Mucosa of descending colon (tissue), 3 donors: ENCODE measurements around the gene SYNPR. TPM values are rescaled to one million over a fixed set of nuclear protein-coding genes. Genes with fewer than 3 reads are reported as not detected.
A peak's percentile ranks its signal among the peaks of the same experiment; 100 is the strongest.
"Not testable (repeated sequence)": the region's sequence is repeated elsewhere in the genome, so short reads cannot be mapped to it uniquely, and the experiment has no call there.

Experiments used
- ATAC-seq: fragments of 200-7000 bp; cut with Tn5 transposase; one replicate; pipeline ENCODE4 v1.9.1; 2020; ENCODE audit warnings: mild to moderate bottlenecking, moderate library complexity
- DNase-seq, 3 donors: peaks; one replicate each; pipeline ENCODE4 v3.0.0-alpha.2; 2020
- H3K36me3 ChIP-seq: fragments of 200-600 bp; one replicate; pipeline ENCODE4 v1.8.0; 2021; ENCODE audit warnings: low read depth, mild to moderate bottlenecking
- H3K4me1 ChIP-seq: fragments of 200-600 bp; one replicate; pipeline ENCODE4 v1.8.0; 2021; ENCODE audit warnings: low read depth, mild to moderate bottlenecking
- H3K4me3 ChIP-seq: fragments of 200-600 bp; one replicate; pipeline ENCODE4 v1.8.0; 2021; ENCODE audit warnings: mild to moderate bottlenecking
- H3K9me3 ChIP-seq: fragments of 200-600 bp; one replicate; pipeline ENCODE4 v1.8.0; 2021; ENCODE audit warnings: mild to moderate bottlenecking
- intact Hi-C, 2 donors: fragments of 100-400 bp; cut with DNase I in 1 of 2; cut with micrococcal nuclease in 1 of 2; formaldehyde crosslinking; loops; one replicate each; pipeline versions ENCODE4 v1.11.0 to v1.11.1; 2022; cut with DNase I, micrococcal nuclease
- total RNA-seq, 3 donors: library from RNA; stranded (reverse); fragmentation: NEBNext Ultra II Directional in 2 of 3; extraction: Animal tissue kit (Norgen Biotek cat#: 25700) in 2 of 3; gene quantifications; one replicate each; pipeline versions ENCODE4 v1.2.1 to v1.2.4, GENCODE V29; 2021 to 2023
- TF ChIP-seq, protein P1 (sequence below): fragments of 200-600 bp; IDR thresholded peaks from one replicate; pipeline ENCODE4 v1.8.0; 2022; ENCODE audit warnings: antibody characterized with exemption, mild to moderate bottlenecking
- donor health status: DM: no; HTN: no; CAD: no; lungs with moderate emphysema.
- donor health status: DM: no; HTN: no; CAD: no.
- donor health status: DM: no; HTN: yes; CAD: no.

SYNPR gene
- total RNA-seq, 3 donors from 2014 or later: not detected

- Histone ChIP-seq H3K4me3 (no peak overlapping the region), H3K4me1 (no peaks in the 10 kb centered on the region), H3K36me3 (no peaks in the 10 kb centered on the region), H3K9me3 (no peaks in the 10 kb centered on the region)
- ATAC-seq (no peak), DNase-seq (no peak)
- TF ChIP-seq, protein P1, sequence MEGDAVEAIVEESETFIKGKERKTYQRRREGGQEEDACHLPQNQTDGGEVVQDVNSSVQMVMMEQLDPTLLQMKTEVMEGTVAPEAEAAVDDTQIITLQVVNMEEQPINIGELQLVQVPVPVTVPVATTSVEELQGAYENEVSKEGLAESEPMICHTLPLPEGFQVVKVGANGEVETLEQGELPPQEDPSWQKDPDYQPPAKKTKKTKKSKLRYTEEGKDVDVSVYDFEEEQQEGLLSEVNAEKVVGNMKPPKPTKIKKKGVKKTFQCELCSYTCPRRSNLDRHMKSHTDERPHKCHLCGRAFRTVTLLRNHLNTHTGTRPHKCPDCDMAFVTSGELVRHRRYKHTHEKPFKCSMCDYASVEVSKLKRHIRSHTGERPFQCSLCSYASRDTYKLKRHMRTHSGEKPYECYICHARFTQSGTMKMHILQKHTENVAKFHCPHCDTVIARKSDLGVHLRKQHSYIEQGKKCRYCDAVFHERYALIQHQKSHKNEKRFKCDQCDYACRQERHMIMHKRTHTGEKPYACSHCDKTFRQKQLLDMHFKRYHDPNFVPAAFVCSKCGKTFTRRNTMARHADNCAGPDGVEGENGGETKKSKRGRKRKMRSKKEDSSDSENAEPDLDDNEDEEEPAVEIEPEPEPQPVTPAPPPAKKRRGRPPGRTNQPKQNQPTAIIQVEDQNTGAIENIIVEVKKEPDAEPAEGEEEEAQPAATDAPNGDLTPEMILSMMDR: no peak
- intact Hi-C loops: no loop called here
Measured at GRCh38 chr3:63642488-63642887, 364.4 kb downstream of the SYNPR start.

- ATAC-seq (no peak), DNase-seq (no peak)
- no peaks in the 10 kb centered on the region for H3K9me3 ChIP-seq
- no peaks in the 10 kb centered on the region for H3K4me1 ChIP-seq
- intact Hi-C loops: no loop called here
- TF ChIP-seq, protein P1: no peak
- no peaks in the 10 kb centered on the region for H3K36me3 ChIP-seq
- no peak overlapping the region for H3K4me3 ChIP-seq
Measured at GRCh38 chr3:63644212-63644797, 366.2 kb downstream of the SYNPR start.

DNA sequence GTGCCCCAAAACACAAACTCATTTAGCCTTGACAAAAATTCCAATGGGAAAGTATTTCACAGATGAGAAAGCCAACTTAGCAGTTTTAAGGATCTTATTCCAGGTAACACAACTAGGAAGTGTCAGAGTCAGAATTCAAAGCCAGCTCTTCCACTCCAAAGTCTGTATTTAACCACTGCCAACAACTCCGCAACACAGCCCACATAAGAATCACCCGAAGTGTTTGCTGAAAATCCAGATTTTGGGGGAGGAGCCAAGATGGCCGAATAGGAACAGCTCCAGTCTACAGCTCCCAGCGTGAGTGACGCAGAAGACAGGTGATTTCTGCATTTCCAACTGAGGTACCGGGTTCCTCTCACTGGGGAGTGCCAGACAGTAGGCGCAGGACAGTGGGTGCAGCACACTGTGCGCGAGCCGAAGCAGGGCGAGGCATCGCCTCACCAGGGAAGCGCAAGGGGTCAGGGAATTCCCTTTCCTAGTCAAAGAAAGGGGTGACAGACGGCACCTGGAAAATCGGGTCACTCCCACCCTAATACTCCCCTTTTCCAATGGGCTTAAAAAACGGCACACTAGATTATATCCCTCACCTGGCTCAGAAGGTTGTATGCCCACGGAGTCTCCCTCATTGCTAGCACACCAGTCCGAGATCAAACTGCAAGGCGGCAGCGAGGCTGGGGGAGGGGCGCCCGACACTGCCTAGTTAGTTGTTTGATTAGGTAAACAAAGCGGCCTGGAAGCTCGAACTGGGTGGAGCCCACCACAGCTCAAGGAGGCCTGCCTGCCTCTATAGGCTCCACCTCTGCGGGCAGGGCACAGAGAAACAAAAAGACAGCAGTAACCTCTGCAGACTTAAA, 367.0 kb downstream of the SYNPR start:
- ATAC-seq: peak; percentile 70
- H3K4me3 ChIP-seq, H3K4me1 ChIP-seq, H3K9me3 ChIP-seq, intact Hi-C loops, H3K36me3 ChIP-seq: not testable (repeated sequence)
- DNase-seq: peak; percentile 77 to 83 (median 82)

DNA sequence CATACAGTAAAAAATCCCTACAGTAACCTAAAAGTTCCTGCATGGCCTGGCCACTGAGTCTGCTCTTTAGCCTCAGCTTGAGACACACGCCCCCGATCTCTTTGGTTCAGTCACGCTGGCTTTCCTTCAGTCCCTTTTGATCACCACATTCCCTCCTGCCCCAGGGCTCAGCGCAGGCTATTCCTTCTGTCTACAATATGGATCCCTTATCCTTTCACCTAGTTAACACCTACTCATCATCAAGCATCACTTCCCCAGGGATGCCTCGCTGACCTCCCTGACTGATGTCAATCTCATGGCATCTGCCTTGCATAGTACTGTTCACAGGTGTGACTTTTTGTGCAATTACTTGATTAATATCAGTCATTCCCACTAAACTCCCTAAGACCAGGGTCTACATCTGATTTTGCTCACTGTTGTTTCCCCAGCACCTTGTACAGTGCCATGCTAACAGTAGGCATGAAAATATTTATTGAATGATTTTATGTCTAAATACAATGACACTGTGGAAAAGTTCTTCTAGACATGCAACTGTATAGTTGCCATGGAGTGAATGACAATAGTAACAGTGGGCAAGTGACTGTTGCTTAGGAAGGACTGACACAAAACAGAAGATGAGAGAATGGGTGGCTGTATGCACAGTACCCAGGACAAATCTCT, 374.1 kb downstream of the SYNPR start, which contains the start of gene SNTN:
Gene SNTN (plus strand): TSS at position 610 of the 660 bp plus-strand sequence. CDS start 13 bp downstream, at position 623.
- TF ChIP-seq, protein P1: no peak
- intact Hi-C loops: no loop called here
- DNase-seq (no peak), ATAC-seq (no peak)
- no peaks in the 10 kb centered on the region for H3K9me3 ChIP-seq
- H3K4me1 ChIP-seq: no peaks in the 10 kb centered on the region
- H3K4me3 ChIP-seq: no peak within 1 kb of the TSS
- no peaks in the 10 kb centered on the region for H3K36me3 ChIP-seq

- no peak overlapping the region for H3K4me3 ChIP-seq
- intact Hi-C loops: no loop called here
- TF ChIP-seq, protein P1: no peak
- DNase-seq (no peak), ATAC-seq (no peak)
- H3K4me1 ChIP-seq: no peaks in the 10 kb centered on the region
- no peaks in the 10 kb centered on the region for H3K36me3 ChIP-seq
- no peaks in the 10 kb centered on the region for H3K9me3 ChIP-seq
Measured at GRCh38 chr3:63654211-63654610, 376.1 kb downstream of the SYNPR start.

DNA sequence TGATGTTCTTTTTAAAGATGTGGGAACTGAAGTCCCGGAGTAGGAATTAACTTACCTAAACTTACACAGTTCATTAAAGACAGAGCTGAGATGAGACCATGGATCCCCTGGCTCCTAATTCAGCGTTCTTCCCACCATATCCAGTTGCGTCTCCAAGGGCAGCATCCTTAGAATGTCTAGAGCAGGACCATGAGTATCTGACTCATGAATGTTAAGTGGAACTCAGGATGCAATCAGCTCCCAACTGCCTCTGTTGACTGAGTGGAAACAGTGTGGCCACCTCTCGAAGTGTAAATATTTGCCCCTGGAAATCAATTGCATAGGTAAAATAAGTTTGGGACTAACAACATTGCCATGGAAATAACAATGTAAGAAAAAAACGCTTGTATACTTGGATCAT, 376.8 kb downstream of the SYNPR start:
- intact Hi-C loops: no loop called here
- Histone ChIP-seq H3K4me3 (no peak overlapping the region), H3K9me3 (no peaks in the 10 kb centered on the region), H3K4me1 (no peaks in the 10 kb centered on the region), H3K36me3 (no peaks in the 10 kb centered on the region)
- TF ChIP-seq, protein P1: no peak
- no peak for DNase-seq
- ATAC-seq: no peak
